ENCODE measurements around the gene SEPSECS. TPM values are rescaled to one million over a fixed set of nuclear protein-coding genes. Genes with fewer than 3 reads are reported as not detected.

Gene SEPSECS
- total RNA-seq, 1 experiment from 2014 or later: 4.2 TPM

DNA sequence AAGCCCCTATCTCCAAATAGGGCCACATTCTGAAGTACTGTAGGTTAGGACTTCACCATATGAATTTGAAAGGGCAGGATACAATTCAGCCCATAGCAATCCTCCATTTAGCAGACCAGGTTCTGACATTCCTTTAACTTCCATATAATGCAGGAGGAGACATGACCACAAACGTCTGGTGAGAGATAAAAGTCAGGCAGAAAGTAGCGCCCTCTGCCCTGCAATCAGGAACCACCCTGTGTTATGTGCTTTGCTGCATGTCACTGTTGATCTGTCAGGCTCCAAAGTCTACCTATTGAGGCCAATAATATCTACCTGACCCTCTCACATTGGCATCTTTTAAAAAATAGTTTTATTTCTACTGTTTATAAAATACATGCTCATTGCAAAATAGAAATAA is 30.2 kb upstream of the SEPSECS start:
- H3K4ac ChIP-seq (ENCODE audit: low read depth, low read length): no peak overlapping the region
- no peak overlapping the region for H2BK12ac ChIP-seq (ENCODE audit: insufficient read length, low read depth, low read length)
- H3T11ph ChIP-seq (ENCODE audit: low read length): no peak overlapping the region
- peak; percentile 48; the same call in 2 of the 3 replicates for TF ChIP-seq CTCF (conservative IDR thresholded peaks at IDR 0.05)
- no peak overlapping the region for H3K27ac ChIP-seq (ENCODE audit: insufficient read length, low read depth, low read length)
- no peak overlapping the region for H3K4me2 ChIP-seq (ENCODE audit: insufficient read depth, insufficient read length, low read length)
- no peak overlapping the region for H3K9ac ChIP-seq (ENCODE audit: extremely low read depth, insufficient read length, low read length)
- WGBS (ENCODE audit: extremely low coverage, insufficient read length, low lambda C conversion rate): no CpG with 5 or more reads among the region's 2 CpGs
- H3K9me3 ChIP-seq (ENCODE audit: control insufficient read depth, low read depth, low read length): no peaks in the 10 kb centered on the region
- H3K23ac ChIP-seq (ENCODE audit: insufficient read length, low read depth, low read length): no peak overlapping the region
- no peak overlapping the region for H4K5ac ChIP-seq (ENCODE audit: insufficient read length, low read depth, low read length)
- no peak overlapping the region for H4K91ac ChIP-seq (ENCODE audit: insufficient read length, low read depth, low read length)
- no peak overlapping the region for H4K8ac ChIP-seq (replicated peaks; ENCODE audit: insufficient read length, low read depth, low read length)
- H3K18ac ChIP-seq (ENCODE audit: insufficient read length, low read depth, low read length): no peak overlapping the region
- no peaks in the 10 kb centered on the region for H3K79me2 ChIP-seq (ENCODE audit: insufficient read depth, low read length)
- no peak overlapping the region for H3K4me3 Mint-ChIP-seq
- H4K20me1 ChIP-seq (ENCODE audit: control insufficient read depth, insufficient read depth, insufficient read length): no peaks in the 10 kb centered on the region
- H3K27ac Mint-ChIP-seq: no peak overlapping the region
- no peak overlapping the region for H2AFZ ChIP-seq (ENCODE audit: low read length)
- H3K36me3 Mint-ChIP-seq (ENCODE audit: insufficient read depth in 1 of 3, low read depth in 3 of 3): no peaks in the 10 kb centered on the region
- H2AK5ac ChIP-seq (ENCODE audit: insufficient read length, low read length): no peak overlapping the region
- no peak overlapping the region for H3K56ac ChIP-seq (ENCODE audit: insufficient read length, low read depth, low read length)
- no peaks in the 10 kb centered on the region for H3K27me3 ChIP-seq (ENCODE audit: insufficient read depth, low read length)
- no peaks in the 10 kb centered on the region for H3K79me1 ChIP-seq (ENCODE audit: insufficient read depth, low read depth, low read length, poor library complexity, severe bottlenecking)
- H3K4me1 ChIP-seq (ENCODE audit: insufficient read depth, low read length): no peaks in the 10 kb centered on the region
- no peak overlapping the region for H2BK5ac ChIP-seq (ENCODE audit: insufficient read length, low read length)
- no peaks in the 10 kb centered on the region for H3K23me2 ChIP-seq (ENCODE audit: insufficient read length, low read depth, low read length, poor library complexity, severe bottlenecking)
- H2BK20ac ChIP-seq (ENCODE audit: low read depth, low read length, poor library complexity, severe bottlenecking): no peak overlapping the region
- peak; percentile 33 for DNase-seq
- no peaks in the 10 kb centered on the region for H3K27me3 Mint-ChIP-seq (ENCODE audit: low read depth)
- no peak overlapping the region for H3K14ac ChIP-seq (ENCODE audit: insufficient read depth, low read length)
- H2BK15ac ChIP-seq (ENCODE audit: low read depth, low read length): no peak overlapping the region
- 0 out of 4 replicates have a peak, but pooled peaks cover 0 to 5% of the 10 kb centered on the region in 2 experiments for H3K4me1 Mint-ChIP-seq
- no peaks in the 10 kb centered on the region for H3K9me3 Mint-ChIP-seq
- no peak overlapping the region for H2BK120ac ChIP-seq (ENCODE audit: low read depth, low read length, poor library complexity, severe bottlenecking)
